HG03095 (cell line): ENCODE results near the gene KDM4C.

ENCODE experiments used
- ATAC-seq: cut with Tn5 transposase; IDR thresholded peaks from one replicate; pipeline ENCODE4 v1.9.1; 2021; ENCODE audit warnings: moderate library complexity; ENCODE audit not compliant: unreplicated experiment

Gene KDM4C

GRCh38 chr9:7185612-7186011, 427.8 kb downstream of the KDM4C start:
- ATAC-seq: no peak

GRCh38 chr9:7186175-7186574, 428.4 kb downstream of the KDM4C start:
- no peak for ATAC-seq

- ATAC-seq: no peak
Measured at GRCh38 chr9:7192266-7192665, 434.5 kb downstream of the KDM4C start.

DNA sequence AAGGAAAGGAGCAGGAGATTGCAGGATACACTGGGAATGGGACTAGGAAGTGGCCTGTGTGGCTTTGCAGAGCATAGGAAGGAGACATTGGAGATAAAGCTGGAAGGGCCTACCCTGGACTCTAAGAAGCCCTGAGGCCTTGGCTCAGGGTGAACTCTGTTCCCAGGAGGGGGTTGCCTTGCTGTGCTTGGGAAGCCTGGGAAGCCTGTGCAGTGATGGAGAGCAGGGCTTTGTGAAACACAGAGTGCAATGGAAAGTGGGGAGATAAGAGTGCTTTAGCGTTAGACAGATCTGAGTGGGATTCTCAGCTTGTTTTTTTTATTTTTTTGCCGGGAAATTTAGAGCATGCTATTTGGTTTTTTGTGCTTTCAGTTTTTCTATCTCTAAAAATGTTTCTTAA, 437.8 kb downstream of the KDM4C start:
- ATAC-seq: no peak

DNA sequence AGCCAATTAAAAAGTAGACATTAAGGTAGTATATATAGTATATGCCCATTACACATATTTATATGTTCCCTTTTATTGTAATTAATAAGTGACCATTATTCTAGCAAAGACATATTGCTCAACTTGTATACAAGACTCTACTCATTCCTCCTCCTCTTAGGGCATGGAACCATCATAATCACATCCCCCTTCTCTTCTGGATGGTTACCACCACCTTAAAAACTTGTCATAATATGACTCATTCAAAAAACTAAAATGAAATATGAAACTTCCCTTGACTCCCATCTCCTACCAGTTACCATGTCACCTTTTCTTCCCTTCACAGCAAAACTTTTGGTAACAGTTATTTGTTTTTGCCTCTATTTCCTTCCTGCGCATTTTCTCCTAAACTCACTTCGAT, 438.7 kb downstream of the KDM4C start:
- ATAC-seq: no peak

GRCh38 chr9:7201196-7201595, 443.4 kb downstream of the KDM4C start:
- no peak for ATAC-seq

GRCh38 chr9:7205806-7206205, 448.0 kb downstream of the KDM4C start:
- no peak for ATAC-seq

DNA sequence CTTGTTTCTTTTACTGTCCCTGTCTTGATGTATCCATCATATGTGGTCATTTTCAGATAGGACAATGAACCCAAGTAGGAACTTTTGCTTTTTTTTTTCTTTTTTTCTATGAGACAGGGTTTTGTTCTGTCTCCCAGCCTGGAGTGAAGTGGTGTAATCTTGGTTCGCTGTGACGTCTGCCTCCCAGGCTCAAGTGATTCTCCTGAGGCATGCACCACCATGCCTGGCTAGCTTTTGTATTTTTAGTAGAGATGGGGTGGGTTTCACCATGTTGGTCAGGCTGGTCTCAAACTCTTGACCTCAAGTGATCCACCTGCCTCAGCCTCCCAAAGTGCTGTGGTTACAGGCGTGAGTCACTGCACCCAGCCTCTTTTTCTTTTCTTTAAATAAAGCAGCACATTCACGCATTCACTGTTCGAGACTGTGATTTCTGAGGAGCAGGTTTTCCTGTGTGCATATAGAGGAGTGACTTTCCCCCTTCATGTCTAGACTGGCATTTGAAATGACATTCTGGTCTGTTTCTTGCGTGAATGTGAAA, 448.5 kb downstream of the KDM4C start:
- no peak for ATAC-seq

GRCh38 chr9:7209016-7209715, 451.4 kb downstream of the KDM4C start:
- no peak for ATAC-seq

DNA sequence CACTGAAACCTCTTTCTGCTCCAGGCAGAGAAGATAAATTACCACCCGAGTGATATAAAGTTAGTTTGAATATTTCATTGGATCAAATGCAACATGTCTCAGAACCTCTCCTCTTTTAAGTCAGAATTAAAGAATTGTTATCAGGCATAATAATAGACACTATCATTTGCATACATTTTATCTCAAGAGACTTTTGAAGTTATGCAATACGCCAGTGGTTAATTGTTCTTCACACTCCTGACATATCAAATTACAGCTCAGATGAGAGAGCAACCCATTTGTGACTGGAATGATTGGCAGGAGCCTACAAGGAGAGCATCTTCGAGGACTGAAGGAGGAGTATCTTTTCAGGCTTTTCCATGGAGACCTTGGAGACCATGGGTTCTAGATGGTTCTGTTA, 452.2 kb downstream of the KDM4C start:
- no peak for ATAC-seq

DNA sequence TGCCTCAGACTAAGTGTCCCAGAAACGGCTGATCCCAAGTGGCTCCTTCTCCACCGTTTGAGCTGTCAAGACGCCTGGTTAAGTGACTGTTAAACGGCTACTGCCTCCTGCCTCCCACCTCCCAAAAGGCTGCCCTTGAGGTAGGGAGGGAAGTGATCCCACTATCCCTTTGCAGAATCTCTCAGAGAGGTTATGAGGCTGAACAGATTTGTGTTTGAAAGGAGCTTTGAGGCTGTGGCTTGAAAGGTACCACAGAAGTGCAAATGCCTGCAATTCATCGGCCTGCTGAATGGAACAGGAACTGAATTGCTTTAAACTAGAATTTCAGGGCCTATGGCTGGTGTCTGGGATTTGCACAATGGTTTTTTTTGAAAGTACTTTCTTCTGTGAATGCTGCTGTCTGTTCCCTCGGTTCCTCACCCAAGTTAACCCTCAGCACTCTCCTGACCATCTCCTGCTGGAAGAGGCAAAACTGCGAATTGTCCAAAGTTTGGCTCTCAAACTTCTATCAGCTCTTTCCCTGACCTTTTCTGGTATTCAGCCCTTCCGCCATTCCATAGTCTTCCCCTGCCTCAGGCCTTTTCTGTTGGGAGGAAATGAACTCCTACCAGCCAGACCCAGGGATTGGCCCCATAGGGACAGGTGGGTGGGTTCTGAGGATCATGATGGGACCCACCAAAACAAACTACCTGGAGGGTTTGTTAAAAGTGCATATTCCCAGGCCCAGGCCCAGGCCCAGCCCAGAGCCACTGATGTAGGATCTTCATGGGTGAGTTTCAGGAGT, 453.3 kb downstream of the KDM4C start:
- no peak for ATAC-seq

- ATAC-seq: no peak
Measured at GRCh38 chr9:7211657-7212056, 453.9 kb downstream of the KDM4C start.

GRCh38 chr9:7212101-7212500, 454.3 kb downstream of the KDM4C start:
- ATAC-seq: no peak

DNA sequence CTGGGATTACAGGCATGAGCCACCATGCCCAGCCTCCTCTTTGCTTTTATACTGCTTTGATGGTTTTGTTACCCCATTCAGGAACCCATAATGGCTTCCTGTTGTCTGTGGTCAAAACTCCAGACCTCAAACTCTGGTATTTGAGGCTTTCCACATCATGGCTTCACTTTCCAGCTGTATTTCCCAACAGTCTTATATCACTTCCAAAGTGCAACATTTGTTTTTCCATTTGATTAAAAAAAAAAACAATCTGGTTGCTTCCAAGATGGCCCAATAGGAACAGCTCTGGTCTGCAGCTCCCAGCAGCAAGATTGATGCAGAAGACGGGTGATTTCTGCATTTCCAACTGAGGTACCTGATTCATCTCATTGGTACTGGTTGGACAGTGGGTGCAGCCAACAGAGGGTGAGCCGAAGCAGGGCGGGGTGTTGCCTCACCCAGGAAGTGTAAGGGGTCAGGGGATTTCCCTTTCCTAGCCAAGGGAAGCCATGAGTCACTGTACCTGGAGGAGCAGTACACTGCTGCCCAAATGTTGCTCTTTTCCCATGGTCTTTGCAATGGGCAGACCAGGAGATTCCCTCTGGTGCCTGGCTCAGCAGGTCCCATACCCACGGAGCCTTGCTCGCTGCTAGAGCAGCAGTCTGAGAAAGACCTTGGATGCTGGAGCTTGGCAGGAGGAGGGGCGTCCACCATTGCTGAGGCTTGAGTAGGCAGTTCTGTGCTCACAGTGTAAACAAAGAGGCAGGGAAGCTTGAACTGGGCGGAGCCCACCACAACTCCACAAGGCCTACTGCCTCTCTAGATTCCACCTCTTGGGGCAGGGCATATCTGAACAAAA, 458.4 kb downstream of the KDM4C start:
- ATAC-seq: no peak

DNA sequence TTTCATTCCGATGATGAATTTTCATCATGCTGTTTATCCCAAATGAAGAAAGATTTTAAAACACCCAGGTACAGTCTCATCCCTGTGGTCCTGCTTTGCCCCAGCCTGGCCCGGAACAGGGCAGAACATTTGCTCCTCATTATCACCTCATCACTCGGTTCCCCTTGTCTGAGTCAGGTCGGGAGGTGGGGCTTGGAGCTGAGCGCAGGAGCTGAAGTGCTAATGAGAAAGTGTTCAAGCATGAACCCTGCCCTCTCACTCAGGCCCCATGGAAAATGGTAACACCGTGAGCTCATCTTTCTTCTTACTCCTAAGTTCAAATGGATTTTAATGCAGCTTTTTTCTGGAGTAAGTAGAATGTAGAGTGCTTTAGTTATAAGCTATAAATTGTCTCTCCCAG, 466.2 kb downstream of the KDM4C start:
- ATAC-seq: no peak
